ENCODE data around the gene SPRING1.

GRCh38 chr12:116710370-116711150 lies 27.3 kb downstream of the SPRING1 start:
- no peak for TF ChIP-seq ZNF597 (CRISPR knock-in tag; IDR thresholded peaks at IDR 0.05)
- TF ChIP-seq ZNF24 (IDR thresholded peaks at IDR 0.05) = no peak
- no peak for TF ChIP-seq KLF16 (CRISPR knock-in tag; IDR thresholded peaks at IDR 0.05)
- TF ChIP-seq STAT5B (CRISPR knock-in tag; IDR thresholded peaks at IDR 0.05) = no peak
- no peak for TF ChIP-seq CBFB (CRISPR knock-in tag; IDR thresholded peaks at IDR 0.05)
- TF ChIP-seq, protein P1, sequence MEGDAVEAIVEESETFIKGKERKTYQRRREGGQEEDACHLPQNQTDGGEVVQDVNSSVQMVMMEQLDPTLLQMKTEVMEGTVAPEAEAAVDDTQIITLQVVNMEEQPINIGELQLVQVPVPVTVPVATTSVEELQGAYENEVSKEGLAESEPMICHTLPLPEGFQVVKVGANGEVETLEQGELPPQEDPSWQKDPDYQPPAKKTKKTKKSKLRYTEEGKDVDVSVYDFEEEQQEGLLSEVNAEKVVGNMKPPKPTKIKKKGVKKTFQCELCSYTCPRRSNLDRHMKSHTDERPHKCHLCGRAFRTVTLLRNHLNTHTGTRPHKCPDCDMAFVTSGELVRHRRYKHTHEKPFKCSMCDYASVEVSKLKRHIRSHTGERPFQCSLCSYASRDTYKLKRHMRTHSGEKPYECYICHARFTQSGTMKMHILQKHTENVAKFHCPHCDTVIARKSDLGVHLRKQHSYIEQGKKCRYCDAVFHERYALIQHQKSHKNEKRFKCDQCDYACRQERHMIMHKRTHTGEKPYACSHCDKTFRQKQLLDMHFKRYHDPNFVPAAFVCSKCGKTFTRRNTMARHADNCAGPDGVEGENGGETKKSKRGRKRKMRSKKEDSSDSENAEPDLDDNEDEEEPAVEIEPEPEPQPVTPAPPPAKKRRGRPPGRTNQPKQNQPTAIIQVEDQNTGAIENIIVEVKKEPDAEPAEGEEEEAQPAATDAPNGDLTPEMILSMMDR (CRISPR knock-in tag; IDR thresholded peaks at IDR 0.05) = no peak

Measured in HepG2 (cell line).